ENCODE results near the gene ARHGAP15. TPM values are rescaled to one million over a fixed set of nuclear protein-coding genes. Genes with fewer than 3 reads are reported as not detected.

ARHGAP15 gene
- total and polyA plus RNA-seq, 2 experiments from 2014 or later: 0.26 TPM; not detected in 1

DNA sequence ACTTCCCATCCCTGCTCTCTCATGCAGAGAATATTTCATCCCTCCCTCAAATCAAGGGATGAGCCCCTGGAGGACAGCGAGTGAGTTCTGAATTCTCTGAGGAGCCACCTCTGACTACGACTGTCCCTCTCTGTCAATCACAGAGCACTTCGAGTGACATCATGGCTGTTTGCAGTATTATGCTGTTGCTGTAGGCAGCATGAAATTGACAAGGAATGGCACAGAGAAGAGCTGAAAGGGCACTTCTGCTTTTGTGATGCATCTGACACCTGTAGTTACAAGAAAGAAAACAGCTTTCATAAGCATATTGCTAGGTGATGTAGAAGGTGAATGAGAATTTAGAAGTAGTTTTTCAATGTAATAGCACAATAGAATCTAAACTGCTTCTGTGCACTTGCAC, 166.9 kb downstream of the ARHGAP15 start (continued):
- TF ChIP-seq, protein P1, sequence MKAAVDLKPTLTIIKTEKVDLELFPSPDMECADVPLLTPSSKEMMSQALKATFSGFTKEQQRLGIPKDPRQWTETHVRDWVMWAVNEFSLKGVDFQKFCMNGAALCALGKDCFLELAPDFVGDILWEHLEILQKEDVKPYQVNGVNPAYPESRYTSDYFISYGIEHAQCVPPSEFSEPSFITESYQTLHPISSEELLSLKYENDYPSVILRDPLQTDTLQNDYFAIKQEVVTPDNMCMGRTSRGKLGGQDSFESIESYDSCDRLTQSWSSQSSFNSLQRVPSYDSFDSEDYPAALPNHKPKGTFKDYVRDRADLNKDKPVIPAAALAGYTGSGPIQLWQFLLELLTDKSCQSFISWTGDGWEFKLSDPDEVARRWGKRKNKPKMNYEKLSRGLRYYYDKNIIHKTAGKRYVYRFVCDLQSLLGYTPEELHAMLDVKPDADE (IDR thresholded peaks at IDR 0.05): no peak
- TF ChIP-seq ZNF114 (CRISPR knock-in tag; IDR thresholded peaks at IDR 0.05) (no peak), ZNF331 (CRISPR knock-in tag; IDR thresholded peaks at IDR 0.05; ENCODE audit: low read depth) (no peak), POLR2AphosphoS5 (IDR thresholded peaks at IDR 0.05; ENCODE audit: low read depth) (no peak)

GRCh38 chr2:143297182-143297581, 168.0 kb downstream of the ARHGAP15 start:
- TF ChIP-seq ZNF114 (CRISPR knock-in tag; IDR thresholded peaks at IDR 0.05): no peak
- no peak for TF ChIP-seq STAT1 (IDR thresholded peaks at IDR 0.05; ENCODE audit: unreplicated experiment)
- TF ChIP-seq, protein P1 (IDR thresholded peaks at IDR 0.05): no peak
- no peak for TF ChIP-seq CTCF (conservative IDR thresholded peaks at IDR 0.05; ENCODE audit: low read depth in 2 of 2)
- TF ChIP-seq JUNB (IDR thresholded peaks at IDR 0.05; ENCODE audit: unreplicated experiment): no peak
- no peak for TF ChIP-seq POLR2AphosphoS5 (IDR thresholded peaks at IDR 0.05; ENCODE audit: low read depth)
- no peak for TF ChIP-seq REST (IDR thresholded peaks at IDR 0.05; ENCODE audit: unreplicated experiment)
- no peak for TF ChIP-seq EZH2phosphoT487 (IDR thresholded peaks at IDR 0.05; ENCODE audit: unreplicated experiment)

More at GRCh38 chr2:143297182-143297581, 168.0 kb downstream of the ARHGAP15 start:
- H3K27ac ChIP-seq (ENCODE audit: low read depth): no peak overlapping the region
- no peaks in the 10 kb centered on the region for H3K27me3 ChIP-seq (ENCODE audit: insufficient read depth)
- H3K4me3 ChIP-seq: no peak overlapping the region
- H3K4me3 Mint-ChIP-seq: no peak overlapping the region
- H3K79me2 ChIP-seq (replicated peaks; ENCODE audit: insufficient read depth): no peaks in the 10 kb centered on the region
- DNase-seq (ENCODE audit: low spot score) (no peak), ATAC-seq (no peak)
- H3K9me3 Mint-ChIP-seq: no peaks in the 10 kb centered on the region
- H3F3A ChIP-seq (replicated peaks; ENCODE audit: low read depth): no peaks in the 10 kb centered on the region
- no peaks in the 10 kb centered on the region for H3K36me3 ChIP-seq (ENCODE audit: insufficient read depth)
- no peaks in the 10 kb centered on the region for H3K27me3 Mint-ChIP-seq (ENCODE audit: insufficient read depth, low read depth, poor library complexity)
- H3K27ac Mint-ChIP-seq: no peak overlapping the region
- no peak overlapping the region for H3K4me2 ChIP-seq
- H2AFZ ChIP-seq: no peak overlapping the region; the same call in 1 of the 2 replicates
- no peaks in the 10 kb centered on the region for H3K9me2 ChIP-seq (ENCODE audit: insufficient read depth)
- peaks cover 9% of the 10 kb centered on the region; the same call in 2 of the 3 replicates for H3K4me1 Mint-ChIP-seq
- H4K20me1 ChIP-seq (replicated peaks; ENCODE audit: insufficient read depth): no peaks in the 10 kb centered on the region
- H3K36me3 Mint-ChIP-seq (ENCODE audit: low read depth): no peaks in the 10 kb centered on the region
- H3K4me1 ChIP-seq (ENCODE audit: insufficient read depth): 0 out of 2 replicates have a peak, but pooled peaks cover 10% of the 10 kb centered on the region

Data from GM23338 (cell line).